Upper lobe of left lung (tissue), 6 donors: ENCODE measurements around the gene LSM14A. TPM values are rescaled to one million over a fixed set of nuclear protein-coding genes. Genes with fewer than 3 reads are reported as not detected.

Experiments used
- ATAC-seq, 2 donors: fragments of 200-7000 bp; cut with Tn5 transposase; one replicate each; pipeline ENCODE4 v1.9.1; 2022; ENCODE audit warnings: mild to moderate bottlenecking in 2 of 2, moderate library complexity in 2 of 2; ENCODE audit not compliant: low FRiP score in 2 of 2
- DNase-seq, 2 donors: peaks; one replicate each; pipeline ENCODE4 v3.0.0-alpha.2; 2019 to 2020
- H3K27ac ChIP-seq, 4 donors: fragments of 200-600 bp; sonication (generic); one replicate each; pipeline ENCODE4 v1.5.1; 2016 to 2019
- H3K27me3 ChIP-seq, 4 donors: fragments of 200-600 bp; sonication (generic); one replicate each; pipeline ENCODE4 v1.5.1; 2017 to 2019
- H3K36me3 ChIP-seq, 4 donors: fragments of 200-600 bp; sonication (generic); one replicate each; pipeline ENCODE4 v1.5.1; 2016 to 2019
- H3K4me1 ChIP-seq, 4 donors: fragments of 200-600 bp; sonication (generic); one replicate each; pipeline ENCODE4 v1.5.1; 2018 to 2019
- H3K4me3 ChIP-seq, 4 donors: fragments of 200-600 bp; sonication (generic); one replicate each; pipeline ENCODE4 v1.5.1; 2017 to 2019; ENCODE audit warnings: mild to moderate bottlenecking in 2 of 4, moderate library complexity in 1 of 4
- H3K9me3 ChIP-seq, 4 donors: fragments of 200-600 bp; sonication (generic); one replicate each; pipeline ENCODE4 v1.5.1; 2018 to 2019
- EP300 ChIP-seq, 4 donors: sonication (generic); formaldehyde crosslinking; IDR thresholded peaks; one replicate each; pipeline ENCODE4 v1.5.1; 2017; ENCODE audit warnings: antibody characterized with exemption in 4 of 4, control low read depth in 2 of 4
- POLR2A ChIP-seq, 4 donors: fragments of 450-650 bp; IDR thresholded peaks; one replicate each; pipeline ENCODE4 v1.5.1; 2016 to 2017; ENCODE audit warnings: antibody characterized with exemption in 4 of 4, mild to moderate bottlenecking in 2 of 4
- POLR2AphosphoS5 ChIP-seq, 2 donors: sonication (generic); formaldehyde crosslinking; IDR thresholded peaks; one replicate each; pipeline ENCODE4 v1.5.1; 2017; ENCODE audit warnings: antibody characterized with exemption in 2 of 2
- WGBS, 2 donors: methylation state at CpG; one replicate each; pipeline ENCODE4 v1.1.5; 2017 to 2018; 5-methylcytosine and 5-hydroxymethylcytosine counted together
- total RNA-seq, 6 donors: library from RNA; depleted of rRNA in 4 of 6; stranded (reverse); fragments of >200 nt in 4 of 6; gene quantifications; one replicate each; pipeline versions ENCODE4 v1.1.0 to v1.2.1, GENCODE V29; 2016 to 2021
- TF ChIP-seq, protein P1 (sequence below), 6 experiments: fragments of 450-650 bp in 4 of 6; fragments of 200-600 bp in 2 of 6; sonication (generic) in 2 of 6; IDR thresholded peaks; one replicate each; pipeline ENCODE4 v1.5.1; 2016 to 2019; ENCODE audit warnings: antibody characterized with exemption in 6 of 6
- donor health status: DM: no; HTN: no; CAD: no; lungs with moderate emphysema.
- donor health status: DM: no; HTN: yes; CAD: no; lungs with severe emphysema.

Gene LSM14A
- total RNA-seq, 6 donors from 2014 or later: 85.2 to 212 (median 96.3) TPM

DNA sequence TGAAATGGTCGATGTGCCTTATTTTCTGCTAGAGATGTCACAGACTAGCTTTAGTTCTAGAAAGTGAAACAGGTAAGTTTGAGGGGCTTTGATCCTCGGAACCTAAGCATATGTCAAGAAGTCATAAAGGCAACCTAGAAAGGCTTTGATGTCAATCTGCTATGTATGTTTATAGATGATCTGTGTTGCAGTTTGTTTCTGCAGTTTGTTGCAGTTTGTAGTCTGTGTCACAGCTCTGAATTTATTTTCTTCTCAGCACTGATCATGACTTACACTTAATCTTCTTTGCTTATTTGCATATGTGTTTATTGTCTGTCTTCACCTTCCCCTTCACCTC lies 5.9 kb downstream of the LSM14A start:
- no peak overlapping the region for H3K4me3 ChIP-seq
- DNase-seq (no peak), ATAC-seq (no peak)
- H3K36me3 ChIP-seq: peaks cover 0 to 12% (median 0%) of the 10 kb centered on the region in 4 donors
- no peaks in the 10 kb centered on the region for H3K27me3 ChIP-seq
- WGBS, 2 donors: 59 to 63% methylated on average over 2 of the region's 2 CpGs
- no peaks in the 10 kb centered on the region for H3K9me3 ChIP-seq
- H3K4me1 ChIP-seq: peaks cover 74 to 89% (median 85%) of the 10 kb centered on the region in 4 donors
- no peak for TF ChIP-seq POLR2A (IDR thresholded peaks at IDR 0.05)
- TF ChIP-seq EP300 (IDR thresholded peaks at IDR 0.05): no peak
- TF ChIP-seq, protein P1, sequence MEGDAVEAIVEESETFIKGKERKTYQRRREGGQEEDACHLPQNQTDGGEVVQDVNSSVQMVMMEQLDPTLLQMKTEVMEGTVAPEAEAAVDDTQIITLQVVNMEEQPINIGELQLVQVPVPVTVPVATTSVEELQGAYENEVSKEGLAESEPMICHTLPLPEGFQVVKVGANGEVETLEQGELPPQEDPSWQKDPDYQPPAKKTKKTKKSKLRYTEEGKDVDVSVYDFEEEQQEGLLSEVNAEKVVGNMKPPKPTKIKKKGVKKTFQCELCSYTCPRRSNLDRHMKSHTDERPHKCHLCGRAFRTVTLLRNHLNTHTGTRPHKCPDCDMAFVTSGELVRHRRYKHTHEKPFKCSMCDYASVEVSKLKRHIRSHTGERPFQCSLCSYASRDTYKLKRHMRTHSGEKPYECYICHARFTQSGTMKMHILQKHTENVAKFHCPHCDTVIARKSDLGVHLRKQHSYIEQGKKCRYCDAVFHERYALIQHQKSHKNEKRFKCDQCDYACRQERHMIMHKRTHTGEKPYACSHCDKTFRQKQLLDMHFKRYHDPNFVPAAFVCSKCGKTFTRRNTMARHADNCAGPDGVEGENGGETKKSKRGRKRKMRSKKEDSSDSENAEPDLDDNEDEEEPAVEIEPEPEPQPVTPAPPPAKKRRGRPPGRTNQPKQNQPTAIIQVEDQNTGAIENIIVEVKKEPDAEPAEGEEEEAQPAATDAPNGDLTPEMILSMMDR (IDR thresholded peaks at IDR 0.05): no peak
- no peak for TF ChIP-seq POLR2AphosphoS5 (IDR thresholded peaks at IDR 0.05)
- no peak overlapping the region for H3K27ac ChIP-seq

DNA sequence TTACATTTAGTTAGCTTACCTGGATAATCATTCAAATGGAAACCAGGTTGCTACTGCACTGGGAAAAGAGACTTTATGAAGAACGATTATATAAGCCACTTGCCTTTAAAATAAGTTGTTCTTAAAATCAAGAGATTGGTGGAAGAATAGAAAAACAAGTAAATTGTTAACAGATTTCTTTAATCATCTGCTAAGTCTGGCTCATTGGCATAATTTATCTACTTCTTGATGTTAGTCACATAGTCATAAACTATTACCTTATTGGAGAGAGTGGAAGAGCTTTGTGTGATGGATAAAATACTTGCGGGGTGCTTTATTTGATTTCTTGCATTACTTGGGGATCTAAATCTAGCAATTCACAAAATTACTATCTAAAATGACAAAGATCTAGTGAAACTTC lies 6.8 kb downstream of the LSM14A start:
- TF ChIP-seq POLR2AphosphoS5 (IDR thresholded peaks at IDR 0.05) (no peak), EP300 (IDR thresholded peaks at IDR 0.05) (no peak), POLR2A (IDR thresholded peaks at IDR 0.05) (no peak)
- TF ChIP-seq, protein P1 (IDR thresholded peaks at IDR 0.05): no peak
- Histone ChIP-seq H3K36me3 (peaks cover 0 to 12% (median 0%) of the 10 kb centered on the region in 4 donors), H3K27ac (no peak overlapping the region), H3K27me3 (no peaks in the 10 kb centered on the region), H3K4me3 (no peak overlapping the region), H3K4me1 (peaks cover 72 to 88% (median 80%) of the 10 kb centered on the region in 4 donors), H3K9me3 (no peaks in the 10 kb centered on the region)
- whole genome bisulfite sequencing, 2 donors: 70 to 72% methylated on average over 2 of the region's 2 CpGs
- ATAC-seq (no peak), DNase-seq (no peak)

DNA sequence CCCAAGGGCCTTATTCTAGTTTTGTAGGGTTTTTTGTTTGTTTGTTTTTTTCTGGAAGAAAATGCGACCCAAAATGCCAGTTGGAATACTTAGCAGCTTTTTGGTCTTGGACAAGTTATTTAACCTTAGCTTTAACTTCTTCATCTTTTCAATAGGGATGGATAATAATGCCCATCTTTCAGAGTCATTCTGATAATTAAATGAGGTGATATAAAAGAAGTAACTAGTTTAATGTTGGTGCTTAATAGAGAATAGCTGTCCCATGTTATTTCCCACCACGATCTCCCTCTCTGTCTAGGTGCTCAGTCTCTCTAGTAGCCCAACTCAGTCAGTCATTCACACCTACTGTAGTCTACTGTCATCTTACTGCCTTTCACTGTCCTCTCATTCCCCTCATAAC lies 8.0 kb downstream of the LSM14A start:
- DNase-seq (no peak), ATAC-seq (no peak)
- Histone ChIP-seq H3K27me3 (no peaks in the 10 kb centered on the region), H3K27ac (no peak overlapping the region), H3K4me1 (peaks cover 72 to 88% (median 78%) of the 10 kb centered on the region in 4 donors), H3K4me3 (no peak overlapping the region), H3K9me3 (no peaks in the 10 kb centered on the region), H3K36me3 (peaks cover 0 to 12% (median 0%) of the 10 kb centered on the region in 4 donors)
- 94 to 96% methylated on average over 2 of the region's 2 CpGs for WGBS, 2 donors
- TF ChIP-seq EP300 (IDR thresholded peaks at IDR 0.05) (no peak), POLR2A (IDR thresholded peaks at IDR 0.05) (no peak), POLR2AphosphoS5 (IDR thresholded peaks at IDR 0.05) (no peak)
- TF ChIP-seq, protein P1 (IDR thresholded peaks at IDR 0.05): no peak

DNA sequence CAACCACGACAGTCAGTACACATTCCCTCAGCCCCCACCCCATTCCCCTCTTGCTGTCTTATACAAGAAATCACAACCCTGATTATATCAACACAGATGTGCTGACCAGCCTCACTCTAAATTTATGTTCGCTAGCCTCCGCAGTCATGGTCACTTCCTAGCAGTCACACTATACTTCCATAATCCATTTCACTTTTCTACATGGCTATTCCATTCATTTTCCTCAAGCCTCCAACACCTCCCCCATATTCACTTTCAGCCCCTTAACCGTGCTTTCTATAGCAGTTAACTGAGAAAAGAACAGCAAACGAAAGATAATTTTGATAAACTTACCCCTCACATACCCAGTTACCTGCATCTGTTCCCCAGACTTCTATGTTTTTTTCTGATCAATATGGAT lies 8.4 kb downstream of the LSM14A start:
- H3K4me1 ChIP-seq: peaks cover 70 to 88% (median 78%) of the 10 kb centered on the region in 4 donors
- H3K27me3 ChIP-seq: no peaks in the 10 kb centered on the region
- no peak overlapping the region for H3K4me3 ChIP-seq
- H3K27ac ChIP-seq: no peak overlapping the region
- peaks cover 0 to 12% (median 0%) of the 10 kb centered on the region in 4 donors for H3K36me3 ChIP-seq
- TF ChIP-seq POLR2AphosphoS5 (IDR thresholded peaks at IDR 0.05) (no peak), EP300 (IDR thresholded peaks at IDR 0.05) (no peak), POLR2A (IDR thresholded peaks at IDR 0.05) (no peak)
- TF ChIP-seq, protein P1 (IDR thresholded peaks at IDR 0.05): no peak
- no peaks in the 10 kb centered on the region for H3K9me3 ChIP-seq
- ATAC-seq (no peak), DNase-seq (no peak)
- 78 to 89% methylated on average over 5 of the region's 5 CpGs for WGBS, 2 donors

DNA sequence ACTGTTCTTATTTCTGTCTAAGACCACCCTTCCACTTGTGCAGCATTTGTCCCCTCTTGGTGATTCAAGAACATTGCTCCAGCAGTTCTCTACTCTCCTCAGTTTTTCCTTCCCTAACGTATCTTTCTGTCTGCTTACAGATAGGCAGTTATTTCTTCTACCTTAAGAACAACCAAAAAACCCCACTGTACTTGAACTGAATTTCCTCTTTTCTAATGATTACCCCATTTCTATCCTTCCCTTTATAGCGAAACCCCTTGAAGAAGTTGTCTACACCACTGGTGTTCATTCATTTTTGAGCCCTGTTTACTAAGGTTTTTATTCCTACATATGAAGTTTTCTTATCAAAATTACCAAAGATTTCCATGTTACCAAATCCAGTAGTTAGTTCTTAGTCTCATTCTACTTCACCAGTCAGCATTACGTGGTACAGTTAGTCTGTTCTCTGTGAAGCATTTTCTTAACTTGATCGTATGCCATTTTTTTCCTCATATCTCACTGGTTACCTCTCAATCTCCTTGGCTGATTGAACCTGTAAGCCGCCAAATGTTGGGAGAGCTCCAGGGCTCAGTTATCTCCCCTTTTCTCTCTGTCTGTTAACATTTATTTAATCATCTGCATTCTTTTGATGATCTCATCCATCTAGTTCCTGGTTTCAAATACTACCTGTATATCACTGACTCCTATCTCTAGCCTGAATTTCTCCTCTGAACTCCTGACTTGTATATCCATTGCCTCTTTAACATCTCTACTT lies 9.0 kb downstream of the LSM14A start:
- ATAC-seq (no peak), DNase-seq (no peak)
- no peaks in the 10 kb centered on the region for H3K9me3 ChIP-seq
- H3K4me3 ChIP-seq: no peak overlapping the region
- H3K36me3 ChIP-seq: peaks cover 0 to 12% (median 0%) of the 10 kb centered on the region in 4 donors
- no peaks in the 10 kb centered on the region for H3K27me3 ChIP-seq
- peaks cover 65 to 88% (median 78%) of the 10 kb centered on the region in 4 donors for H3K4me1 ChIP-seq
- no peak for TF ChIP-seq POLR2A (IDR thresholded peaks at IDR 0.05)
- TF ChIP-seq POLR2AphosphoS5 (IDR thresholded peaks at IDR 0.05): no peak
- no peak for TF ChIP-seq EP300 (IDR thresholded peaks at IDR 0.05)
- TF ChIP-seq, protein P1 (IDR thresholded peaks at IDR 0.05): no peak
- no peak overlapping the region for H3K27ac ChIP-seq
- 76 to 79% methylated on average over 5 of the region's 5 CpGs for WGBS, 2 donors
